Spinal cord (tissue), 10 donors: ENCODE results near the gene GSTM2. TPM values are rescaled to one million over a fixed set of nuclear protein-coding genes. Genes with fewer than 3 reads are reported as not detected.

ENCODE experiments used
- DNase-seq, 6 donors: peaks; one replicate each; pipeline versions ENCODE4 v3.0.0 to v3.0.0-alpha.2; 2013 to 2015; ENCODE audit warnings: low spot score in 6 of 6, low read depth in 4 of 6
- H3K27ac ChIP-seq: one replicate; pipeline ENCODE4 v1.5.1; 2013; ENCODE audit warnings: low read depth, low read length, control low read depth
- H3K27me3 ChIP-seq: one replicate; pipeline ENCODE4 v1.6.1; 2013; ENCODE audit warnings: low read length; ENCODE audit not compliant: control insufficient read depth, insufficient read depth
- H3K36me3 ChIP-seq: one replicate; pipeline ENCODE4 v1.6.1; 2013; ENCODE audit warnings: low read length; ENCODE audit not compliant: control insufficient read depth, insufficient read depth
- H3K4me1 ChIP-seq: one replicate; pipeline ENCODE4 v1.6.1; 2013; ENCODE audit warnings: low read length; ENCODE audit not compliant: control insufficient read depth, insufficient read depth
- H3K4me3 ChIP-seq: one replicate; pipeline ENCODE4 v1.5.1; 2013; ENCODE audit warnings: low read depth, low read length, control low read depth
- H3K9me3 ChIP-seq: one replicate; pipeline ENCODE4 v1.6.1; 2013; ENCODE audit warnings: low read length; ENCODE audit not compliant: control insufficient read depth, insufficient read depth
- WGBS: methylation state at CpG from one replicate; pipeline ENCODE4 v1.1.5; 2013; ENCODE audit warnings: missing lambda C conversion rate; ENCODE audit not compliant: insufficient coverage; 5-methylcytosine and 5-hydroxymethylcytosine counted together
- polyA plus RNA-seq, 2 donors: library from polyadenylated mRNA; unstranded; fragments of 120-200 nt; gene quantifications; one replicate each; pipeline ENCODE4 v1.2.1, GENCODE V29; 2013; ENCODE audit not compliant: insufficient read length in 2 of 2
- total RNA-seq, 2 donors: library from RNA; depleted of rRNA in 1 of 2; stranded (reverse); fragments of 120-200 nt in 1 of 2; fragments of >200 nt in 1 of 2; gene quantifications; one replicate each; pipeline versions ENCODE4 v1.2.3 to v1.2.4, GENCODE V29; 2013 to 2014
- donor health status: healthy.

The GSTM2 gene
- total and polyA plus RNA-seq, 4 donors, result 50.6 to 212 (median 135) TPM

- H3K9me3 ChIP-seq, result no peaks in the 10 kb centered on the region
- H3K27me3 ChIP-seq, result no peaks in the 10 kb centered on the region
- 86% methylated on average over 10 of the region's 10 CpGs for WGBS
- peaks cover 35% of the 10 kb centered on the region for H3K4me1 ChIP-seq
- no peak overlapping the region for H3K4me3 ChIP-seq
- H3K36me3 ChIP-seq, result peaks cover 82% of the 10 kb centered on the region
- no peak for DNase-seq
- H3K27ac ChIP-seq, result no peak overlapping the region
These were observed 38.4 kb upstream of the GSTM2 start for GRCh38 chr1:109629372-109630030.

GRCh38 chr1:109630081-109630897, 37.6 kb upstream of the GSTM2 start:
- no peak overlapping the region for H3K4me3 ChIP-seq
- H3K9me3 ChIP-seq, result no peaks in the 10 kb centered on the region
- H3K27me3 ChIP-seq, result no peaks in the 10 kb centered on the region
- no peak overlapping the region for H3K27ac ChIP-seq
- H3K4me1 ChIP-seq, result peaks cover 27% of the 10 kb centered on the region
- WGBS, result 88% methylated on average over 21 of the region's 30 CpGs
- DNase-seq, result no peak
- H3K36me3 ChIP-seq, result peaks cover 79% of the 10 kb centered on the region

GRCh38 chr1:109630898-109631512, 36.9 kb upstream of the GSTM2 start:
- WGBS, result 95% methylated on average over 14 of the region's 14 CpGs
- DNase-seq, result no peak
- H3K4me3 ChIP-seq, result no peak overlapping the region
- no peaks in the 10 kb centered on the region for H3K9me3 ChIP-seq
- H3K36me3 ChIP-seq, result peaks cover 72% of the 10 kb centered on the region
- H3K4me1 ChIP-seq, result peaks cover 23% of the 10 kb centered on the region
- H3K27me3 ChIP-seq, result no peaks in the 10 kb centered on the region
- H3K27ac ChIP-seq, result no peak overlapping the region

- peaks cover 23% of the 10 kb centered on the region for H3K4me1 ChIP-seq
- H3K4me3 ChIP-seq, result no peak overlapping the region
- 86% methylated on average over 12 of the region's 16 CpGs for WGBS
- H3K27me3 ChIP-seq, result no peaks in the 10 kb centered on the region
- H3K36me3 ChIP-seq, result peaks cover 64% of the 10 kb centered on the region
- H3K27ac ChIP-seq, result peak overlapping the region; percentile 55
- no peak for DNase-seq
- H3K9me3 ChIP-seq, result no peaks in the 10 kb centered on the region
These were observed 36.0 kb upstream of the GSTM2 start for GRCh38 chr1:109631513-109632505.

GRCh38 chr1:109632671-109633346, 35.0 kb upstream of the GSTM2 start:
- no peaks in the 10 kb centered on the region for H3K27me3 ChIP-seq
- peaks cover 23% of the 10 kb centered on the region for H3K4me1 ChIP-seq
- DNase-seq, result peak in 3 of 6 donors; percentile 61 to 91 (median 84)
- no peak overlapping the region for H3K4me3 ChIP-seq
- 13% methylated on average over 2 of the region's 5 CpGs for WGBS
- H3K9me3 ChIP-seq, result no peaks in the 10 kb centered on the region
- peaks cover 54% of the 10 kb centered on the region for H3K36me3 ChIP-seq
- peak overlapping the region; percentile 55 for H3K27ac ChIP-seq

GRCh38 chr1:109634292-109634691, 33.6 kb upstream of the GSTM2 start:
- no peaks in the 10 kb centered on the region for H3K9me3 ChIP-seq
- no peak overlapping the region for H3K4me3 ChIP-seq
- no peaks in the 10 kb centered on the region for H3K27me3 ChIP-seq
- WGBS, result 87% methylated on average over 4 of the region's 6 CpGs
- H3K27ac ChIP-seq, result no peak overlapping the region
- peaks cover 23% of the 10 kb centered on the region for H3K4me1 ChIP-seq
- no peak for DNase-seq
- H3K36me3 ChIP-seq, result peaks cover 43% of the 10 kb centered on the region

- WGBS, result 87% methylated on average over 2 of the region's 13 CpGs
- H3K27me3 ChIP-seq, result no peaks in the 10 kb centered on the region
- DNase-seq, result no peak
- no peak overlapping the region for H3K27ac ChIP-seq
- no peak overlapping the region for H3K4me3 ChIP-seq
- no peaks in the 10 kb centered on the region for H3K9me3 ChIP-seq
- peaks cover 24% of the 10 kb centered on the region for H3K4me1 ChIP-seq
- H3K36me3 ChIP-seq, result peaks cover 36% of the 10 kb centered on the region
These were observed 32.8 kb upstream of the GSTM2 start for GRCh38 chr1:109634771-109635750.

GRCh38 chr1:109635862-109636200, 32.0 kb upstream of the GSTM2 start:
- no peaks in the 10 kb centered on the region for H3K9me3 ChIP-seq
- no peak for DNase-seq
- 69% methylated on average over 2 of the region's 2 CpGs for WGBS
- no peak overlapping the region for H3K27ac ChIP-seq
- H3K4me3 ChIP-seq, result no peak overlapping the region
- no peaks in the 10 kb centered on the region for H3K27me3 ChIP-seq
- H3K36me3 ChIP-seq, result peaks cover 29% of the 10 kb centered on the region
- H3K4me1 ChIP-seq, result peaks cover 32% of the 10 kb centered on the region
